Spleen (tissue), 7 donors: Measurements from ENCODE around the gene DDX31.

Source experiments
- CTCF ChIP-seq, 11 experiments: fragments of 200-600 bp in 7 of 11; fragments of 450-650 bp in 4 of 11; sonication (generic) in 4 of 11; IDR thresholded peaks in 8 of 11; conservative IDR thresholded peaks in 3 of 11; 1 replicate in 7 of 11; 2 replicates in 4 of 11; pipeline versions ENCODE4 v1.4.0 to v1.8.0; 2016 to 2021; ENCODE audit warnings: antibody characterized with exemption in 11 of 11, inconsistent platforms in 4 of 11, mild to moderate bottlenecking in 1 of 11
- POLR2A ChIP-seq, 3 donors: fragments of 450-650 bp; IDR thresholded peaks; one replicate each; pipeline ENCODE4 v1.5.1; 2017; ENCODE audit warnings: antibody characterized with exemption in 3 of 3, mild to moderate bottlenecking in 1 of 3
- POLR2AphosphoS5 ChIP-seq, 3 donors: sonication (generic); formaldehyde crosslinking; IDR thresholded peaks; one replicate each; pipeline ENCODE4 v1.5.1; 2017; ENCODE audit warnings: antibody characterized with exemption in 3 of 3
- donor health status: DM: no; HTN: no; CAD: no; lungs with moderate emphysema.
- donor health status: DM: no; HTN: no; CAD: no.
- donor health status: DM: no; HTN: no; CAD: no.

- TF ChIP-seq CTCF (IDR thresholded peaks at IDR 0.05 in 8 of 11, conservative IDR thresholded peaks at IDR 0.05 in 3 of 11) (no peak), POLR2A (IDR thresholded peaks at IDR 0.05) (no peak), POLR2AphosphoS5 (IDR thresholded peaks at IDR 0.05) (no peak)
Observed at GRCh38 chr9:132545578-132545977, 124.2 kb downstream of the DDX31 start.
